ENCODE measurements around the gene UVRAG. TPM values are rescaled to one million over a fixed set of nuclear protein-coding genes. Genes with fewer than 3 reads are reported as not detected.
A peak's percentile ranks its signal among the peaks of the same experiment; 100 is the strongest.

The UVRAG gene
- total and polyA plus RNA-seq, 5 donors from 2014 or later = 13.7 to 37.2 (median 16.6) TPM

- Mint-ChIP-seq H3K27ac (no peak overlapping the region), H3K9me3 (no peaks in the 10 kb centered on the region), H3K4me1 (peaks cover 0 to 5% (median 0%) of the 10 kb centered on the region in 4 donors), H3K27me3 (no peaks in the 10 kb centered on the region), H3K36me3 (peaks cover 24% of the 10 kb centered on the region), H3K4me3 (no peak overlapping the region)
- ATAC-seq (ENCODE audit: low read depth in 2 of 2) (no peak), DNase-seq (no peak)
- no peaks in the 10 kb centered on the region for H3K9me3 ChIP-seq (ENCODE audit: control insufficient read depth in 2 of 2, low read length in 2 of 2)
- peaks cover 3% of the 10 kb centered on the region for H3K36me3 ChIP-seq (ENCODE audit: control insufficient read depth, insufficient read depth, low read length)
- no peak overlapping the region for H3K27ac ChIP-seq (ENCODE audit: insufficient read depth, low read length, poor library complexity, severe bottlenecking)
- no peaks in the 10 kb centered on the region for H3K27me3 ChIP-seq (ENCODE audit: control insufficient read depth, insufficient read depth, low read length)
- no peaks in the 10 kb centered on the region for H3K4me1 ChIP-seq (ENCODE audit: control insufficient read depth, insufficient read depth, low read length, poor library complexity, severe bottlenecking)
- H3K4me3 ChIP-seq (ENCODE audit: low read depth, low read length) = no peak overlapping the region
Measured at GRCh38 chr11:76033699-76034098, 218.7 kb downstream of the UVRAG start.

GRCh38 chr11:76035020-76035419 is 220.0 kb downstream of the UVRAG start:
- peaks cover 14% of the 10 kb centered on the region for H3K36me3 Mint-ChIP-seq
- H3K27me3 Mint-ChIP-seq = no peaks in the 10 kb centered on the region
- no peak overlapping the region for H3K27ac ChIP-seq (ENCODE audit: insufficient read depth, low read length, poor library complexity, severe bottlenecking)
- H3K4me1 Mint-ChIP-seq = peaks cover 0 to 5% (median 0%) of the 10 kb centered on the region in 4 donors
- H3K4me3 ChIP-seq (ENCODE audit: low read depth, low read length) = no peak overlapping the region
- H3K36me3 ChIP-seq (ENCODE audit: control insufficient read depth, insufficient read depth, low read length) = no peaks in the 10 kb centered on the region
- H3K9me3 Mint-ChIP-seq = peaks cover 0 to 3% (median 0%) of the 10 kb centered on the region in 7 donors
- no peak for ATAC-seq (ENCODE audit: low read depth in 2 of 2)
- no peaks in the 10 kb centered on the region for H3K9me3 ChIP-seq (ENCODE audit: control insufficient read depth in 2 of 2, low read length in 2 of 2)
- no peak overlapping the region for H3K4me3 Mint-ChIP-seq
- no peaks in the 10 kb centered on the region for H3K27me3 ChIP-seq (ENCODE audit: control insufficient read depth, insufficient read depth, low read length)
- H3K27ac Mint-ChIP-seq = no peak overlapping the region
- DNase-seq = no peak
- no peaks in the 10 kb centered on the region for H3K4me1 ChIP-seq (ENCODE audit: control insufficient read depth, insufficient read depth, low read length, poor library complexity, severe bottlenecking)

GRCh38 chr11:76038608-76039007 is 223.6 kb downstream of the UVRAG start:
- Mint-ChIP-seq H3K4me3 (no peak overlapping the region), H3K36me3 (peaks cover 17% of the 10 kb centered on the region), H3K27ac (no peak overlapping the region), H3K4me1 (no peaks in the 10 kb centered on the region), H3K27me3 (no peaks in the 10 kb centered on the region), H3K9me3 (peaks cover 0 to 3% (median 0%) of the 10 kb centered on the region in 7 donors)
- ATAC-seq (ENCODE audit: low read depth in 2 of 2) = no peak
- Histone ChIP-seq H3K27ac (ENCODE audit: insufficient read depth, low read length, poor library complexity, severe bottlenecking) (no peak overlapping the region), H3K36me3 (ENCODE audit: control insufficient read depth, insufficient read depth, low read length) (no peaks in the 10 kb centered on the region), H3K9me3 (ENCODE audit: control insufficient read depth in 2 of 2, low read length in 2 of 2) (no peaks in the 10 kb centered on the region), H3K27me3 (ENCODE audit: control insufficient read depth, insufficient read depth, low read length) (no peaks in the 10 kb centered on the region), H3K4me3 (ENCODE audit: low read depth, low read length) (no peak overlapping the region), H3K4me1 (ENCODE audit: control insufficient read depth, insufficient read depth, low read length, poor library complexity, severe bottlenecking) (no peaks in the 10 kb centered on the region)
- no peak for DNase-seq

- Histone ChIP-seq H3K27ac (ENCODE audit: insufficient read depth, low read length, poor library complexity, severe bottlenecking) (no peak overlapping the region), H3K4me3 (ENCODE audit: low read depth, low read length) (no peak overlapping the region), H3K36me3 (ENCODE audit: control insufficient read depth, insufficient read depth, low read length) (no peaks in the 10 kb centered on the region), H3K27me3 (ENCODE audit: control insufficient read depth, insufficient read depth, low read length) (no peaks in the 10 kb centered on the region), H3K9me3 (ENCODE audit: control insufficient read depth in 2 of 2, low read length in 2 of 2) (no peaks in the 10 kb centered on the region), H3K4me1 (ENCODE audit: control insufficient read depth, insufficient read depth, low read length, poor library complexity, severe bottlenecking) (no peaks in the 10 kb centered on the region)
- Mint-ChIP-seq H3K4me3 (no peak overlapping the region), H3K36me3 (peaks cover 30% of the 10 kb centered on the region), H3K27me3 (no peaks in the 10 kb centered on the region), H3K27ac (no peak overlapping the region), H3K9me3 (peaks cover 0 to 11% (median 2%) of the 10 kb centered on the region in 7 donors), H3K4me1 (peaks cover 0 to 3% (median 0%) of the 10 kb centered on the region in 4 donors)
- no peak for ATAC-seq (ENCODE audit: low read depth in 2 of 2)
- DNase-seq = no peak
Measured at GRCh38 chr11:76041208-76041607, 226.2 kb downstream of the UVRAG start.

GRCh38 chr11:76044750-76045320 is 229.8 kb downstream of the UVRAG start:
- Histone ChIP-seq H3K4me1 (ENCODE audit: control insufficient read depth, insufficient read depth, low read length, poor library complexity, severe bottlenecking) (no peaks in the 10 kb centered on the region), H3K9me3 (ENCODE audit: control insufficient read depth in 2 of 2, low read length in 2 of 2) (peaks cover 13 to 25% of the 10 kb centered on the region in 2 experiments), H3K27me3 (ENCODE audit: control insufficient read depth, insufficient read depth, low read length) (no peaks in the 10 kb centered on the region), H3K36me3 (ENCODE audit: control insufficient read depth, insufficient read depth, low read length) (no peaks in the 10 kb centered on the region), H3K27ac (ENCODE audit: insufficient read depth, low read length, poor library complexity, severe bottlenecking) (no peak overlapping the region), H3K4me3 (ENCODE audit: low read depth, low read length) (no peak overlapping the region)
- Mint-ChIP-seq H3K36me3 (peaks cover 55% of the 10 kb centered on the region), H3K27ac (no peak overlapping the region), H3K4me1 (peaks cover 0 to 7% (median under 1%) of the 10 kb centered on the region in 4 donors), H3K4me3 (no peak overlapping the region), H3K9me3 (peaks cover 0 to 31% (median 10%) of the 10 kb centered on the region in 7 donors), H3K27me3 (no peaks in the 10 kb centered on the region)
- DNase-seq (no peak), ATAC-seq (ENCODE audit: low read depth in 2 of 2) (no peak)

GRCh38 chr11:76047231-76047630 is 232.2 kb downstream of the UVRAG start:
- Histone ChIP-seq H3K36me3 (ENCODE audit: control insufficient read depth, insufficient read depth, low read length) (no peaks in the 10 kb centered on the region), H3K4me1 (ENCODE audit: control insufficient read depth, insufficient read depth, low read length, poor library complexity, severe bottlenecking) (no peaks in the 10 kb centered on the region), H3K27me3 (ENCODE audit: control insufficient read depth, insufficient read depth, low read length) (no peaks in the 10 kb centered on the region), H3K4me3 (ENCODE audit: low read depth, low read length) (no peak overlapping the region), H3K9me3 (ENCODE audit: control insufficient read depth in 2 of 2, low read length in 2 of 2) (peaks cover 14 to 25% of the 10 kb centered on the region in 2 experiments), H3K27ac (ENCODE audit: insufficient read depth, low read length, poor library complexity, severe bottlenecking) (no peak overlapping the region)
- peaks cover 54% of the 10 kb centered on the region for H3K36me3 Mint-ChIP-seq
- peaks cover 0 to 7% (median 2%) of the 10 kb centered on the region in 4 donors for H3K4me1 Mint-ChIP-seq
- H3K4me3 Mint-ChIP-seq = no peak overlapping the region
- no peak for ATAC-seq (ENCODE audit: low read depth in 2 of 2)
- DNase-seq = no peak
- no peak overlapping the region for H3K27ac Mint-ChIP-seq
- H3K27me3 Mint-ChIP-seq = no peaks in the 10 kb centered on the region
- peaks cover under 1 to 31% (median 10%) of the 10 kb centered on the region in 7 donors for H3K9me3 Mint-ChIP-seq

- Mint-ChIP-seq H3K27me3 (no peaks in the 10 kb centered on the region), H3K36me3 (peaks cover 53% of the 10 kb centered on the region), H3K4me1 (peaks cover 0 to 7% (median 2%) of the 10 kb centered on the region in 4 donors), H3K27ac (no peak overlapping the region), H3K4me3 (no peak overlapping the region), H3K9me3 (peaks cover 2 to 31% (median 13%) of the 10 kb centered on the region in 7 donors)
- no peak for DNase-seq
- H3K4me1 ChIP-seq (ENCODE audit: control insufficient read depth, insufficient read depth, low read length, poor library complexity, severe bottlenecking) = no peaks in the 10 kb centered on the region
- no peak overlapping the region for H3K4me3 ChIP-seq (ENCODE audit: low read depth, low read length)
- no peak overlapping the region for H3K27ac ChIP-seq (ENCODE audit: insufficient read depth, low read length, poor library complexity, severe bottlenecking)
- H3K9me3 ChIP-seq (ENCODE audit: control insufficient read depth in 2 of 2, low read length in 2 of 2) = peaks cover 14 to 25% of the 10 kb centered on the region in 2 experiments
- H3K27me3 ChIP-seq (ENCODE audit: control insufficient read depth, insufficient read depth, low read length) = no peaks in the 10 kb centered on the region
- H3K36me3 ChIP-seq (ENCODE audit: control insufficient read depth, insufficient read depth, low read length) = no peaks in the 10 kb centered on the region
- ATAC-seq (ENCODE audit: low read depth in 2 of 2) = no peak
Measured at GRCh38 chr11:76047766-76048165, 232.8 kb downstream of the UVRAG start.

GRCh38 chr11:76048763-76049162 is 233.8 kb downstream of the UVRAG start:
- Histone ChIP-seq H3K36me3 (ENCODE audit: control insufficient read depth, insufficient read depth, low read length) (no peaks in the 10 kb centered on the region), H3K9me3 (ENCODE audit: control insufficient read depth in 2 of 2, low read length in 2 of 2) (peaks cover 14 to 25% of the 10 kb centered on the region in 2 experiments), H3K27me3 (ENCODE audit: control insufficient read depth, insufficient read depth, low read length) (no peaks in the 10 kb centered on the region), H3K4me3 (ENCODE audit: low read depth, low read length) (no peak overlapping the region), H3K4me1 (ENCODE audit: control insufficient read depth, insufficient read depth, low read length, poor library complexity, severe bottlenecking) (no peaks in the 10 kb centered on the region), H3K27ac (ENCODE audit: insufficient read depth, low read length, poor library complexity, severe bottlenecking) (no peak overlapping the region)
- Mint-ChIP-seq H3K36me3 (peaks cover 56% of the 10 kb centered on the region), H3K9me3 (peaks cover 2 to 31% (median 13%) of the 10 kb centered on the region in 7 donors), H3K27ac (no peak overlapping the region), H3K27me3 (no peaks in the 10 kb centered on the region), H3K4me3 (no peak overlapping the region), H3K4me1 (peaks cover 0 to 7% (median 2%) of the 10 kb centered on the region in 4 donors)
- ATAC-seq (ENCODE audit: low read depth in 2 of 2) (no peak), DNase-seq (peak in 2 of 3 donors; percentile 17 to 53)

All from CD4-positive, CD25-positive, alpha-beta regulatory T cell (primary cell).